Measurements from ENCODE around the gene CNGB1.
"Not testable (repeated sequence)": the region's sequence is repeated elsewhere in the genome, so short reads cannot be mapped to it uniquely, and the experiment has no call there.

The CNGB1 gene

GRCh38 chr16:57890752-57891111 is 80.2 kb downstream of the CNGB1 start:
- no peak for DNase-seq (ENCODE audit: low read depth in 2 of 3, low spot score in 2 of 3)

- DNase-seq (ENCODE audit: low read depth in 2 of 3, low spot score in 2 of 3), result no peak
These were observed 80.8 kb downstream of the CNGB1 start for GRCh38 chr16:57889960-57890751.

- no peak for DNase-seq (ENCODE audit: low read depth in 2 of 3, low spot score in 2 of 3)
These were observed 81.4 kb downstream of the CNGB1 start for GRCh38 chr16:57889522-57889921.

GRCh38 chr16:57889111-57889510 is 81.8 kb downstream of the CNGB1 start:
- no peak for DNase-seq (ENCODE audit: low read depth in 2 of 3, low spot score in 2 of 3)

- no peak for DNase-seq (ENCODE audit: low read depth in 2 of 3, low spot score in 2 of 3)
These were observed 82.8 kb downstream of the CNGB1 start for GRCh38 chr16:57888128-57888527.

GRCh38 chr16:57887711-57888110 is 83.2 kb downstream of the CNGB1 start:
- DNase-seq (ENCODE audit: low read depth in 2 of 3, low spot score in 2 of 3), result no peak

GRCh38 chr16:57886427-57886826 is 84.5 kb downstream of the CNGB1 start:
- no peak for DNase-seq (ENCODE audit: low read depth in 2 of 3, low spot score in 2 of 3)

- DNase-seq (ENCODE audit: low read depth in 2 of 3, low spot score in 2 of 3), result no peak
These were observed 86.2 kb downstream of the CNGB1 start for GRCh38 chr16:57884655-57885133.

GRCh38 chr16:57883953-57884654 is 86.8 kb downstream of the CNGB1 start:
- DNase-seq (ENCODE audit: low read depth in 2 of 3, low spot score in 2 of 3), result no peak

- DNase-seq (ENCODE audit: low read depth in 2 of 3, low spot score in 2 of 3), result no peak
These were observed 87.4 kb downstream of the CNGB1 start for GRCh38 chr16:57883480-57883879.

- DNase-seq (ENCODE audit: low read depth in 2 of 3, low spot score in 2 of 3), result no peak
These were observed 88.1 kb downstream of the CNGB1 start for GRCh38 chr16:57882792-57883191.

- DNase-seq (ENCODE audit: low read depth in 2 of 3, low spot score in 2 of 3), result no peak
These were observed 88.7 kb downstream of the CNGB1 start for GRCh38 chr16:57882206-57882605.

- DNase-seq (ENCODE audit: low read depth in 2 of 3, low spot score in 2 of 3), result no peak
These were observed 92.3 kb downstream of the CNGB1 start for GRCh38 chr16:57878586-57878985.

GRCh38 chr16:57876210-57876609 is 94.7 kb downstream of the CNGB1 start:
- DNase-seq (ENCODE audit: low read depth in 2 of 3, low spot score in 2 of 3), result no peak

GRCh38 chr16:57875347-57875746 is 95.6 kb downstream of the CNGB1 start:
- DNase-seq (ENCODE audit: low read depth in 2 of 3, low spot score in 2 of 3), result no peak

- no peak for DNase-seq (ENCODE audit: low read depth in 2 of 3, low spot score in 2 of 3)
These were observed 97.7 kb downstream of the CNGB1 start for GRCh38 chr16:57873218-57873617.

- not testable (repeated sequence) for DNase-seq (ENCODE audit: low read depth in 2 of 3, low spot score in 2 of 3)
These were observed 98.2 kb downstream of the CNGB1 start for GRCh38 chr16:57872764-57873163.

GRCh38 chr16:57871456-57871855 is 99.5 kb downstream of the CNGB1 start:
- DNase-seq (ENCODE audit: low read depth in 2 of 3, low spot score in 2 of 3), result no peak

GRCh38 chr16:57870753-57871454 is 100.0 kb downstream of the CNGB1 start:
- DNase-seq (ENCODE audit: low read depth in 2 of 3, low spot score in 2 of 3), result no peak

GRCh38 chr16:57868913-57869520 is 101.9 kb downstream of the CNGB1 start:
- no peak for DNase-seq (ENCODE audit: low read depth in 2 of 3, low spot score in 2 of 3)

GRCh38 chr16:57867000-57867561 is 103.8 kb downstream of the CNGB1 start:
- DNase-seq (ENCODE audit: low read depth in 2 of 3, low spot score in 2 of 3), result no peak
